Mesendoderm (in vitro differentiated cells): Measurements from ENCODE around the gene USP48.

Source experiments
- DNase-seq: peaks from one replicate; pipeline ENCODE4 v3.0.0; 2013
- H2AK5ac ChIP-seq: 2 replicates; pipeline ENCODE4 v1.6.1; 2013; ENCODE audit warnings: low read length, inconsistent platforms
- H2BK120ac ChIP-seq: 2 replicates; pipeline ENCODE4 v1.6.1; 2013; ENCODE audit warnings: low read depth, mild to moderate bottlenecking, low read length, moderate library complexity, mixed read lengths
- H2BK15ac ChIP-seq: replicated peaks from 2 replicates; pipeline ENCODE4 v1.6.1; 2013; ENCODE audit warnings: low read depth, mild to moderate bottlenecking, moderate library complexity
- H2BK5ac ChIP-seq: 2 replicates; pipeline ENCODE4 v1.6.1; 2013; ENCODE audit warnings: low read length, inconsistent platforms
- H3K18ac ChIP-seq: 2 replicates; pipeline ENCODE4 v1.6.1; 2013; ENCODE audit warnings: mild to moderate bottlenecking, low read length, mixed read lengths
- H3K23ac ChIP-seq: one replicate; pipeline ENCODE4 v1.6.1; 2013; ENCODE audit warnings: low read length
- H3K27ac ChIP-seq: 2 replicates; pipeline ENCODE4 v1.5.1; 2013; ENCODE audit warnings: low read depth, mild to moderate bottlenecking, inconsistent platforms, low read length, moderate library complexity
- H3K27me3 ChIP-seq: 2 replicates; pipeline ENCODE4 v1.6.1; 2013; ENCODE audit warnings: low read length, control low read depth, mild to moderate bottlenecking, inconsistent platforms; ENCODE audit not compliant: insufficient read depth, poor library complexity
- H3K36me3 ChIP-seq: 2 replicates; pipeline ENCODE4 v1.6.1; 2013; ENCODE audit warnings: low read length, inconsistent platforms; ENCODE audit not compliant: control insufficient read depth, insufficient read depth
- H3K4ac ChIP-seq: one replicate; pipeline ENCODE4 v1.6.1; 2013; ENCODE audit warnings: low read depth, mild to moderate bottlenecking, low read length, moderate library complexity
- H3K4me1 ChIP-seq: 2 replicates; pipeline ENCODE4 v1.6.1; 2013; ENCODE audit warnings: low read depth, low read length, inconsistent platforms; ENCODE audit not compliant: control insufficient read depth
- H3K4me2 ChIP-seq: 2 replicates; pipeline ENCODE4 v1.6.1; 2013; ENCODE audit warnings: low read length
- H3K4me3 ChIP-seq: 2 replicates; pipeline ENCODE4 v1.5.1; 2013; ENCODE audit warnings: mild to moderate bottlenecking, low read length
- H3K56ac ChIP-seq: one replicate; pipeline ENCODE4 v1.6.1; 2013; ENCODE audit warnings: low read length
- H3K79me1 ChIP-seq: 2 replicates; pipeline ENCODE4 v1.6.1; 2013; ENCODE audit warnings: low read length, inconsistent platforms
- H3K79me2 ChIP-seq: 2 replicates; pipeline ENCODE4 v1.6.1; 2013; ENCODE audit warnings: mild to moderate bottlenecking, low read length; ENCODE audit not compliant: control insufficient read depth, insufficient read depth
- H3K9ac ChIP-seq: 2 replicates; pipeline ENCODE4 v1.6.1; 2013; ENCODE audit warnings: low read length, inconsistent platforms
- H4K5ac ChIP-seq: one replicate; pipeline ENCODE4 v1.6.1; 2013; ENCODE audit warnings: low read length
- H4K8ac ChIP-seq: one replicate; pipeline ENCODE4 v1.6.1; 2013; ENCODE audit warnings: low read depth, mild to moderate bottlenecking, control low read depth, low read length, moderate library complexity
- WGBS: extraction: QIAGEN DNeasy Blood & Tissue Kit; methylation state at CpG from one replicate; pipeline ENCODE4 v1.1.7; 2013; ENCODE audit warnings: low lambda C conversion rate, missing lambda C conversion rate; ENCODE audit not compliant: insufficient coverage; ENCODE audit errors: extremely low coverage; 5-methylcytosine and 5-hydroxymethylcytosine counted together

The USP48 gene

GRCh38 chr1:21716169-21716568 is 66.8 kb downstream of the USP48 start:
- no peaks in the 10 kb centered on the region for H3K79me1 ChIP-seq
- H3K27ac ChIP-seq, result no peak overlapping the region
- H3K4me2 ChIP-seq, result no peak overlapping the region
- H3K4me3 ChIP-seq, result no peak overlapping the region
- no peak overlapping the region for H3K18ac ChIP-seq
- H3K9ac ChIP-seq, result no peak overlapping the region
- H3K27me3 ChIP-seq, result no peaks in the 10 kb centered on the region
- no peaks in the 10 kb centered on the region for H3K4me1 ChIP-seq
- no peak overlapping the region for H2BK5ac ChIP-seq
- no peak overlapping the region for H2BK120ac ChIP-seq
- no peak overlapping the region for H3K23ac ChIP-seq
- no peak overlapping the region for H3K4ac ChIP-seq
- no peak for DNase-seq
- no CpG with 5 or more reads among the region's 2 CpGs for WGBS
- H4K5ac ChIP-seq, result no peak overlapping the region
- H3K36me3 ChIP-seq, result peaks cover 8% of the 10 kb centered on the region
- no peak overlapping the region for H2AK5ac ChIP-seq
- H4K8ac ChIP-seq, result no peak overlapping the region
- H2BK15ac ChIP-seq, result no peak overlapping the region
- no peaks in the 10 kb centered on the region for H3K79me2 ChIP-seq
- H3K56ac ChIP-seq, result no peak overlapping the region

- Histone ChIP-seq H2BK15ac (no peak overlapping the region), H3K79me2 (no peaks in the 10 kb centered on the region), H3K4me1 (no peaks in the 10 kb centered on the region), H3K4me3 (no peak overlapping the region), H3K18ac (no peak overlapping the region), H2BK120ac (no peak overlapping the region), H3K79me1 (no peaks in the 10 kb centered on the region), H3K27ac (no peak overlapping the region), H3K56ac (no peak overlapping the region), H3K27me3 (no peaks in the 10 kb centered on the region), H4K8ac (no peak overlapping the region), H2AK5ac (no peak overlapping the region), H3K23ac (no peak overlapping the region), H3K4ac (no peak overlapping the region), H3K9ac (no peak overlapping the region), H3K36me3 (no peaks in the 10 kb centered on the region), H4K5ac (no peak overlapping the region), H2BK5ac (no peak overlapping the region), H3K4me2 (no peak overlapping the region)
- no CpG with 5 or more reads among the region's 4 CpGs for WGBS
- no peak for DNase-seq
Observed at GRCh38 chr1:21707891-21708290, 75.1 kb downstream of the USP48 start.

- Histone ChIP-seq H3K23ac (no peak overlapping the region), H3K79me2 (no peaks in the 10 kb centered on the region), H2BK15ac (no peak overlapping the region), H2BK120ac (no peak overlapping the region), H3K4me1 (no peaks in the 10 kb centered on the region), H3K56ac (no peak overlapping the region), H3K36me3 (peaks cover 2% of the 10 kb centered on the region), H3K9ac (no peak overlapping the region), H3K4ac (no peak overlapping the region), H3K18ac (no peak overlapping the region), H2BK5ac (no peak overlapping the region), H2AK5ac (no peak overlapping the region), H3K79me1 (peaks cover 2% of the 10 kb centered on the region), H3K27ac (no peak overlapping the region), H3K27me3 (no peaks in the 10 kb centered on the region), H3K4me3 (no peak overlapping the region), H4K8ac (no peak overlapping the region), H3K4me2 (no peak overlapping the region), H4K5ac (no peak overlapping the region)
- no CpG with 5 or more reads among the region's 5 CpGs for WGBS
- no peak for DNase-seq
Observed at GRCh38 chr1:21707086-21707840, 75.7 kb downstream of the USP48 start.

- WGBS, result no CpG with 5 or more reads among the region's 8 CpGs
- H3K23ac ChIP-seq, result no peak overlapping the region
- no peak overlapping the region for H4K5ac ChIP-seq
- H3K4me2 ChIP-seq, result no peak overlapping the region
- H2BK5ac ChIP-seq, result no peak overlapping the region
- no peaks in the 10 kb centered on the region for H3K4me1 ChIP-seq
- no peak overlapping the region for H3K4me3 ChIP-seq
- peaks cover 2% of the 10 kb centered on the region for H3K36me3 ChIP-seq
- peak; percentile 79 for DNase-seq
- no peak overlapping the region for H3K18ac ChIP-seq
- H3K27me3 ChIP-seq, result no peaks in the 10 kb centered on the region
- no peak overlapping the region for H3K56ac ChIP-seq
- H4K8ac ChIP-seq, result no peak overlapping the region
- no peak overlapping the region for H3K27ac ChIP-seq
- no peak overlapping the region for H2BK15ac ChIP-seq
- H3K4ac ChIP-seq, result no peak overlapping the region
- H2BK120ac ChIP-seq, result no peak overlapping the region
- H3K79me1 ChIP-seq, result peaks cover 2% of the 10 kb centered on the region
- H2AK5ac ChIP-seq, result no peak overlapping the region
- no peaks in the 10 kb centered on the region for H3K79me2 ChIP-seq
- no peak overlapping the region for H3K9ac ChIP-seq
Observed at GRCh38 chr1:21706151-21706835, 76.7 kb downstream of the USP48 start.

GRCh38 chr1:21705303-21705980 is 77.5 kb downstream of the USP48 start:
- H3K9ac ChIP-seq, result no peak overlapping the region
- H2BK15ac ChIP-seq, result no peak overlapping the region
- no peaks in the 10 kb centered on the region for H3K27me3 ChIP-seq
- no peak overlapping the region for H3K4me3 ChIP-seq
- no CpG with 5 or more reads among the region's 4 CpGs for WGBS
- peak; percentile 10 for DNase-seq
- no peak overlapping the region for H2AK5ac ChIP-seq
- H3K4me2 ChIP-seq, result no peak overlapping the region
- peaks cover 2% of the 10 kb centered on the region for H3K79me1 ChIP-seq
- H3K27ac ChIP-seq, result no peak overlapping the region
- no peak overlapping the region for H3K4ac ChIP-seq
- no peak overlapping the region for H4K5ac ChIP-seq
- H3K23ac ChIP-seq, result no peak overlapping the region
- no peaks in the 10 kb centered on the region for H3K4me1 ChIP-seq
- no peak overlapping the region for H2BK5ac ChIP-seq
- no peak overlapping the region for H3K56ac ChIP-seq
- H3K36me3 ChIP-seq, result peaks cover 2% of the 10 kb centered on the region
- H3K18ac ChIP-seq, result no peak overlapping the region
- H2BK120ac ChIP-seq, result no peak overlapping the region
- H3K79me2 ChIP-seq, result no peaks in the 10 kb centered on the region
- H4K8ac ChIP-seq, result no peak overlapping the region
